Measurements from ENCODE around the gene ITM2B.
A peak's percentile ranks its signal among the peaks of the same experiment; 100 is the strongest.

Gene ITM2B

DNA sequence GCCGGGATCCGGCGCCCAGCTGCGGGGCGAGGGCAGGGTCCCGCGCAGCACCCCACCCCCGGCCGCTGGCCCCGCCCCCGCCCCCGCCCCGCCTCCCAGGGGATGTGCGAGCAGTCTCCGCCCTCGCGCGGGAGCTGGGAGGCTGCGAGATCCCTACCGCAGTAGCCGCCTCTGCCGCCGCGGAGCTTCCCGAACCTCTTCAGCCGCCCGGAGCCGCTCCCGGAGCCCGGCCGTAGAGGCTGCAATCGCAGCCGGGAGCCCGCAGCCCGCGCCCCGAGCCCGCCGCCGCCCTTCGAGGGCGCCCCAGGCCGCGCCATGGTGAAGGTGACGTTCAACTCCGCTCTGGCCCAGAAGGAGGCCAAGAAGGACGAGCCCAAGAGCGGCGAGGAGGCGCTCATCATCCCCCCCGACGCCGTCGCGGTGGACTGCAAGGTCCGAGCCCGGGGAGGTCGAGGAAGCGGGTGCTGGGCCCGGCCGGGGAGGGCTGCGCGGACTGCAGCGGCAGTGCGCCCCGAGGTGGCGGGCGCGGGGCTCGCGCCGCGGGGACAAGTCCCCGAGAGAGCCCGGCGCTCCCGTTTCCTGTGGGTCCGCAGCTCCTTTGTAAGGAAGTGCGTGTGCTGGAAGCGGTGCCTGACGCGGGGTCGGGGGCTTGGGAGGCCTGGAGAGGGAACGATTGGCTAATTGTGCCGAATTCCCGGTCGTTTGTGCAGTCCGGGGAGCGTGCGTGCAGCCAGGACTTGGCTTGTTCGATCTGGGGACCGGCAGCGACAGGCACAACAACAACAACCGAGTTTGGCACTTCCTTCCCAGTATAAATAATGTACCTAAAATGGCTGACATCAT, at the start of gene ITM2B:
Gene ITM2B (plus strand): TSS at position 161 of the 843 bp plus-strand sequence. CDS start 155 bp downstream, at position 316.
- TF ChIP-seq, protein P1, sequence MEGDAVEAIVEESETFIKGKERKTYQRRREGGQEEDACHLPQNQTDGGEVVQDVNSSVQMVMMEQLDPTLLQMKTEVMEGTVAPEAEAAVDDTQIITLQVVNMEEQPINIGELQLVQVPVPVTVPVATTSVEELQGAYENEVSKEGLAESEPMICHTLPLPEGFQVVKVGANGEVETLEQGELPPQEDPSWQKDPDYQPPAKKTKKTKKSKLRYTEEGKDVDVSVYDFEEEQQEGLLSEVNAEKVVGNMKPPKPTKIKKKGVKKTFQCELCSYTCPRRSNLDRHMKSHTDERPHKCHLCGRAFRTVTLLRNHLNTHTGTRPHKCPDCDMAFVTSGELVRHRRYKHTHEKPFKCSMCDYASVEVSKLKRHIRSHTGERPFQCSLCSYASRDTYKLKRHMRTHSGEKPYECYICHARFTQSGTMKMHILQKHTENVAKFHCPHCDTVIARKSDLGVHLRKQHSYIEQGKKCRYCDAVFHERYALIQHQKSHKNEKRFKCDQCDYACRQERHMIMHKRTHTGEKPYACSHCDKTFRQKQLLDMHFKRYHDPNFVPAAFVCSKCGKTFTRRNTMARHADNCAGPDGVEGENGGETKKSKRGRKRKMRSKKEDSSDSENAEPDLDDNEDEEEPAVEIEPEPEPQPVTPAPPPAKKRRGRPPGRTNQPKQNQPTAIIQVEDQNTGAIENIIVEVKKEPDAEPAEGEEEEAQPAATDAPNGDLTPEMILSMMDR (IDR thresholded peaks at IDR 0.05; ENCODE audit: low read depth, low read length, missing control alignments) = peak; percentile 27
- H3K4me3 ChIP-seq (replicated peaks; ENCODE audit: low read depth, low read length) = peak within 1 kb of the TSS; percentile 93
- DNase-seq (ENCODE audit: extremely low read depth, low read depth) = no peak

DNA sequence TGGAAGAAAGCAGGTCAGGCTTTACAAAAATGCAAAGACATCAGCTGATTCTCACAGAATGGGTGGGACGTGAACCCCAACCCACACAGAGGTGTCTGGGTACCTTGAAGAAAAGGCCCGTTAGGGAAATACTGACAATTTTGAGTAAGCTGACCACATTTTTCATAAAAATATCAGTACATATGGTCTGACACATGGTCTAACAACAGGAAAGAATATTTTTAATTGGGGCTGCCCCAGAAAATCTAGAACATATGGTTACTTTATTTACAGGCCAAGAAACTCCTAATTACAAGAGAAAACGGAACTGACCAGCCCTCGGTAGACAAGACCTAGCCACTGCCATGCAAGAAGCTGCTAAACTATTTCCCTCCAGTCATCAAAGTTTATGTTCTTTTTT, 48.7 kb upstream of the ITM2B start:
- TF ChIP-seq, protein P1 (IDR thresholded peaks at IDR 0.05; ENCODE audit: low read depth, low read length, missing control alignments) = no peak
- no peak for DNase-seq (ENCODE audit: extremely low read depth, low read depth)
- no peak overlapping the region for H3K4me3 ChIP-seq (replicated peaks; ENCODE audit: low read depth, low read length)

GRCh38 chr13:48185018-48185417, 48.0 kb upstream of the ITM2B start:
- TF ChIP-seq, protein P1 (IDR thresholded peaks at IDR 0.05; ENCODE audit: low read depth, low read length, missing control alignments) = no peak
- DNase-seq (ENCODE audit: extremely low read depth, low read depth) = no peak
- H3K4me3 ChIP-seq (replicated peaks; ENCODE audit: low read depth, low read length) = no peak overlapping the region

GRCh38 chr13:48186722-48187121, 46.3 kb upstream of the ITM2B start:
- TF ChIP-seq, protein P1 (IDR thresholded peaks at IDR 0.05; ENCODE audit: low read depth, low read length, missing control alignments) = no peak
- no peak for DNase-seq (ENCODE audit: extremely low read depth, low read depth)

GRCh38 chr13:48188131-48188530, 44.9 kb upstream of the ITM2B start:
- TF ChIP-seq, protein P1 (IDR thresholded peaks at IDR 0.05; ENCODE audit: low read depth, low read length, missing control alignments) = no peak
- H3K4me3 ChIP-seq (replicated peaks; ENCODE audit: low read depth, low read length) = no peak overlapping the region
- no peak for DNase-seq (ENCODE audit: extremely low read depth, low read depth)

More at GRCh38 chr13:48186722-48187121, 46.3 kb upstream of the ITM2B start:
- no peak overlapping the region for H3K4me3 ChIP-seq (replicated peaks; ENCODE audit: low read depth, low read length)

DNA sequence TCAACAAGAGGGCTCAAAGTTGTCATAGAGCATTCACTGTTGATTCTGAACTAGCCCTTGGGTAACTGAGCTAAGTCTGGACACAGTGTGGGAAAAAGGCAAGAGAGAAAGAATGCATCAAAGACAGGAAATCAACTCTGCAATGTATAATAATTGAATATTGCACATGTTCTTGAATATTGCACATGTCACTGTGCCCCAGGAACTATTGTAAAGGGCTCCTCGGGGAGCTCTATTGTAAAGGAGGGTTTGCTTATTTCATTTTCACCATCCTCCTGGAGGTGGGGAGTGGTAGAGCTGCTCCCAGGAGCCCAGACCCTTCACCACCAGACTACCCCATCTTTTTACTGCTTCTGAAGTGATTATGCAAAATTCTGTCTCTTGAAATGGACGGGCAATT, 44.4 kb upstream of the ITM2B start:
- DNase-seq (ENCODE audit: extremely low read depth, low read depth) = no peak
- TF ChIP-seq, protein P1 (IDR thresholded peaks at IDR 0.05; ENCODE audit: low read depth, low read length, missing control alignments) = no peak

More for the DNA sequence above, 44.4 kb upstream of the ITM2B start:
- no peak overlapping the region for H3K4me3 ChIP-seq (replicated peaks; ENCODE audit: low read depth, low read length)

Measured in HFF-Myc (cell line).